ENCODE results near the gene SLC12A3. TPM values are rescaled to one million over a fixed set of nuclear protein-coding genes. Genes with fewer than 3 reads are reported as not detected.

Gene SLC12A3
- polyA plus RNA-seq, 3 donors, result 0.03 TPM; not detected in 2

DNA sequence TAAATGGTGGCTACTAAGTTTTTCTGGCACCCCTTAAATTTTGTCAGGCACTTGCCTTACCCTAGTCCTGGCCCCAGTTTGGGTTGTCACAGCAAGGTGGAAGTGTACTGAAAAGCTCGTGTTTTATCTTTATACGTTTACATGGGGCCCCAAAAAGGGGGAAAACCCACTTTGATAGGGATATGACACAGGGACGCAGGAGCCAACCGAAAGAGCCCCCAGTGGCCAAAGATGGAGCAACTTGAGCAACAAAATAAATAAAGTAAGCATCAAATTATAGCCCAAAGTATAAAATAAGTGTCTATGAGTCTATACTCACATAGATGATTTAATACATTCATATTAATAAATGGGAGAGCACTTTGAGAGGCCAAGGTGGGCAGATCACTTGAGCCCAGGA lies 91.7 kb downstream of the SLC12A3 start:
- no peak overlapping the region for H3K27ac Mint-ChIP-seq
- Histone ChIP-seq H4K20me1 (ENCODE audit: insufficient read depth, low read length) (no peaks in the 10 kb centered on the region), H3K27ac (ENCODE audit: low read depth in 1 of 2, low read length in 2 of 2) (no peak overlapping the region), H3K27me3 (ENCODE audit: control insufficient read depth in 2 of 2, insufficient read depth in 2 of 2, low read length in 2 of 2) (no peaks in the 10 kb centered on the region), H2AFZ (ENCODE audit: insufficient read depth, low read depth, low read length, poor library complexity, severe bottlenecking) (no peak overlapping the region), H3K4me3 (replicated peaks in 1 of 3; ENCODE audit: low read depth in 2 of 3, low read length in 3 of 3) (no peak overlapping the region), H3K9me3 (replicated peaks in 1 of 2; ENCODE audit: control insufficient read depth in 1 of 2, insufficient read depth in 1 of 2, low read length in 2 of 2) (no peaks in the 10 kb centered on the region), H3K9ac (ENCODE audit: insufficient read depth, low read length, poor library complexity, severe bottlenecking) (no peak overlapping the region), H3K4me2 (replicated peaks; ENCODE audit: extremely low read depth, low read length, poor library complexity, severe bottlenecking) (no peak overlapping the region), H3K79me2 (ENCODE audit: insufficient read depth, low read length) (no peaks in the 10 kb centered on the region), H3K36me3 (replicated peaks in 1 of 2; ENCODE audit: control insufficient read depth in 1 of 2, insufficient read depth in 2 of 2, low read length in 2 of 2) (no peaks in the 10 kb centered on the region), H3K4me1 (ENCODE audit: control insufficient read depth in 1 of 2, insufficient read depth in 2 of 2, low read length in 2 of 2) (peaks cover 18 to 22% of the 10 kb centered on the region in 2 donors)
- peaks cover 0 to 8% (median 0%) of the 10 kb centered on the region in 3 donors for H3K27me3 Mint-ChIP-seq (ENCODE audit: low read depth in 3 of 3)
- H3K4me3 Mint-ChIP-seq, result no peak overlapping the region
- H3K4me1 Mint-ChIP-seq, result peaks cover 21% of the 10 kb centered on the region
- intact Hi-C loops (cut with micrococcal nuclease), result no loop called here
- WGBS (ENCODE audit: insufficient coverage), result no CpG with 5 or more reads among the region's 4 CpGs
- no peaks in the 10 kb centered on the region for H3K36me3 Mint-ChIP-seq
- H3K9me3 Mint-ChIP-seq, result no peaks in the 10 kb centered on the region
- no peak for DNase-seq
- TF ChIP-seq, protein P1, sequence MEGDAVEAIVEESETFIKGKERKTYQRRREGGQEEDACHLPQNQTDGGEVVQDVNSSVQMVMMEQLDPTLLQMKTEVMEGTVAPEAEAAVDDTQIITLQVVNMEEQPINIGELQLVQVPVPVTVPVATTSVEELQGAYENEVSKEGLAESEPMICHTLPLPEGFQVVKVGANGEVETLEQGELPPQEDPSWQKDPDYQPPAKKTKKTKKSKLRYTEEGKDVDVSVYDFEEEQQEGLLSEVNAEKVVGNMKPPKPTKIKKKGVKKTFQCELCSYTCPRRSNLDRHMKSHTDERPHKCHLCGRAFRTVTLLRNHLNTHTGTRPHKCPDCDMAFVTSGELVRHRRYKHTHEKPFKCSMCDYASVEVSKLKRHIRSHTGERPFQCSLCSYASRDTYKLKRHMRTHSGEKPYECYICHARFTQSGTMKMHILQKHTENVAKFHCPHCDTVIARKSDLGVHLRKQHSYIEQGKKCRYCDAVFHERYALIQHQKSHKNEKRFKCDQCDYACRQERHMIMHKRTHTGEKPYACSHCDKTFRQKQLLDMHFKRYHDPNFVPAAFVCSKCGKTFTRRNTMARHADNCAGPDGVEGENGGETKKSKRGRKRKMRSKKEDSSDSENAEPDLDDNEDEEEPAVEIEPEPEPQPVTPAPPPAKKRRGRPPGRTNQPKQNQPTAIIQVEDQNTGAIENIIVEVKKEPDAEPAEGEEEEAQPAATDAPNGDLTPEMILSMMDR (IDR thresholded peaks at IDR 0.05), result no peak

DNA sequence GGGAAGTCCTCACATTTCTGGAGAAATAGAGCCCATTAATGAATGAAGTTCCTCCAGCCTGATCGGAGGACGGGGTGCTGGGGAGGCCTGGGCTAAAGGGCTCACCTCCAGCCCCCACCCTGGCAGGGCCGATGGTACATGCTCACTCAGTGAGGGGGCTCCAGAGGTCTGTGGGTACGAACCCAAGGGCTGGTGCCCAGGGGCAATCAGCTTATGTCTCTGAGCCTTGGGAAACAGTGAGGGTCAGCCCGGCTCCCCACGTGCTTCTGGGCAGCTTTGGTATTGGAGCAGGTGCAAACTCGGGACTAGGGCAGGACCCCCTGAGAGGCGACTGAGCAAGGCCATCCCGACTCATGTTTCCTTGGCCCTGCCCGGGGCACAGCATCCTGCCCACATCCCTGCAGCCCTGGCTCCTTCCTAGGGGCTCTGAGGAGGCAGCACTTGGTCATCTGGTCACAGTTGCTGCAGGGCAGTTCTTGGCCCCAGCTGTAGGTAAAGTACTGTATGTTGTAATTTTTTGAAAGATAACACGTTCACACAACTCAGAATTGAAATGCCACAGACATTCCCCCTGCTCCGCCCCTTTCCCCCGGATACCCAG lies 95.8 kb downstream of the SLC12A3 start:
- Histone ChIP-seq H3K4me3 (replicated peaks in 1 of 3; ENCODE audit: low read depth in 2 of 3, low read length in 3 of 3) (no peak overlapping the region), H3K27me3 (ENCODE audit: control insufficient read depth in 2 of 2, insufficient read depth in 2 of 2, low read length in 2 of 2) (no peaks in the 10 kb centered on the region), H3K27ac (ENCODE audit: low read depth in 1 of 2, low read length in 2 of 2) (no peak overlapping the region), H4K20me1 (ENCODE audit: insufficient read depth, low read length) (no peaks in the 10 kb centered on the region), H3K79me2 (ENCODE audit: insufficient read depth, low read length) (no peaks in the 10 kb centered on the region), H2AFZ (ENCODE audit: insufficient read depth, low read depth, low read length, poor library complexity, severe bottlenecking) (no peak overlapping the region), H3K4me2 (replicated peaks; ENCODE audit: extremely low read depth, low read length, poor library complexity, severe bottlenecking) (no peak overlapping the region), H3K4me1 (ENCODE audit: control insufficient read depth in 1 of 2, insufficient read depth in 2 of 2, low read length in 2 of 2) (peaks cover 36 to 46% of the 10 kb centered on the region in 2 donors), H3K9me3 (replicated peaks in 1 of 2; ENCODE audit: control insufficient read depth in 1 of 2, insufficient read depth in 1 of 2, low read length in 2 of 2) (no peaks in the 10 kb centered on the region), H3K9ac (ENCODE audit: insufficient read depth, low read length, poor library complexity, severe bottlenecking) (no peak overlapping the region), H3K36me3 (replicated peaks in 1 of 2; ENCODE audit: control insufficient read depth in 1 of 2, insufficient read depth in 2 of 2, low read length in 2 of 2) (no peaks in the 10 kb centered on the region)
- H3K27me3 Mint-ChIP-seq (ENCODE audit: low read depth in 3 of 3), result peaks cover 0 to 7% (median 4%) of the 10 kb centered on the region in 3 donors
- WGBS (ENCODE audit: insufficient coverage), result 77% methylated on average over 9 of the region's 13 CpGs
- intact Hi-C loops (cut with micrococcal nuclease), result loop anchor here in 1 of 2 donors (10.0 kb wide), 1 partner anchor 204 kb away; no protein-coding TSS in a partner anchor
- H3K4me1 Mint-ChIP-seq, result peaks cover 37% of the 10 kb centered on the region
- TF ChIP-seq, protein P1 (IDR thresholded peaks at IDR 0.05), result no peak
- DNase-seq, result no peak
- H3K9me3 Mint-ChIP-seq, result peaks cover 0 to 4% (median 0%) of the 10 kb centered on the region in 7 donors
- no peak overlapping the region for H3K27ac Mint-ChIP-seq
- no peak overlapping the region for H3K4me3 Mint-ChIP-seq
- peaks cover 0 to 3% of the 10 kb centered on the region in 2 donors for H3K36me3 Mint-ChIP-seq

Measured in CD14-positive monocyte (primary cell).